ENCODE data around the gene SAMHD1.

GRCh38 chr20:36932476-36933426, 18.8 kb downstream of the SAMHD1 start:
- no peak for TF ChIP-seq ZNF445 (CRISPR knock-in tag; IDR thresholded peaks at IDR 0.05; ENCODE audit: low read depth)
- TF ChIP-seq CEBPB (tag; IDR thresholded peaks at IDR 0.05) = no peak
- TF ChIP-seq CTCF (IDR thresholded peaks at IDR 0.05 in 2 of 3, conservative IDR thresholded peaks at IDR 0.05 in 1 of 3; ENCODE audit: insufficient read depth in 2 of 3, low read depth in 1 of 3, low read length in 3 of 3) = no peak
- no peak for TF ChIP-seq DLX4 (CRISPR knock-in tag; IDR thresholded peaks at IDR 0.05)
- no peak for TF ChIP-seq KLF16 (IDR thresholded peaks at IDR 0.05)
- no peak for TF ChIP-seq AFF4 (CRISPR knock-in tag; IDR thresholded peaks at IDR 0.05)

All from K562 (cell line).